ENCODE measurements around the gene SKP2.

DNA sequence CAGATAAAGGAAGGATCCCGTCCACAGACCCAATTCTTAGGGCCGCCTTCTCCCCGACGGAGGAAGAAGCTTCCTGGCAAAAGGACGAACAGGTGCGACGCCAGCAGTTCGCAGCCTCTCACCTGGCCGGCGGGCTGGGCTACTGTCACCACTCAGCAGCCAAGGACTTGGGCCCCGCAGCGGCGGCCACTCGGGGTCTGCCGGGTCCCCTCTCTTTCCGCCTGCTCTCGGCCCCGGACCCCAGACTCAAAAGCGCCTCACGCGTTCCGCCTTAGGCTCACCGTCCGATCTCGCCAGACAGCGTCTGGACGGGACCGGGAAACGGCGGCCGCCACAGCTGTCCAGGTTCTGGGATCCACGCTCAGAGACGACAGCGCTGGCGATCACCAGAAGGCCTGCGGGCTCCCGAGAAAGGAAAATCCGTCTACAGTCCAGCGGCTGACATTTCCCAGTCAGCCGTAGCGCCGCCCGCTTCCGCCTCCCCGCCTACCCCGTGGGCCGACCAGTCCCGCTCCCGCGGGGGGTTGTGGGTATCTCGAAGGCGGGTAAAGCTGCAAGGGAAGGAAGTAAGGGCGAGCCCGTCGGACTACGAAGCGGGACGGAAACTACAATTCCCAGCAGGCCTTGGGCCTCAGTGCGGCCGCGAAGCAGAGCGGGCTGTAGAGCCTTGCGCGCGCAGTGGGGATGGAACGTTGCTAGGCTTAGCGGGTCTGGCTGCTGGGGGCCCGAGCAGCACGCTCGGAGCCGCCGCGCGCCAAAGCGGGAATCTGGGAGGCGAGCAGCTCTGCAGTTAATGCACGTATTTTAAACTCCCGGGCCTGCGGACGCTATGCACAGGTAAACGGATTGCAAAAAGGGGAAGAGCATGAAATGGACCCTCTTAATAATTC, at the start of gene SKP2, which contains the start of gene LMBRD2:
- TF ChIP-seq CTCF (IDR thresholded peaks at IDR 0.05) (no peak), POLR2A (IDR thresholded peaks at IDR 0.05) (peak; percentile 54 to 80)

Measured in adrenal gland (tissue), 5 donors.